Gastroesophageal sphincter (tissue), 3 donors: ENCODE results near the gene SQSTM1.

Source experiments
- POLR2A ChIP-seq, 2 donors: fragments of 450-650 bp; IDR thresholded peaks; one replicate each; pipeline ENCODE4 v1.6.1; 2017; ENCODE audit warnings: antibody characterized with exemption in 2 of 2, mild to moderate bottlenecking in 2 of 2, moderate library complexity in 1 of 2
- TF ChIP-seq, protein P1 (sequence below), 4 experiments: fragments of 200-600 bp in 2 of 4; fragments of 450-650 bp in 2 of 4; sonication (generic) in 1 of 4; IDR thresholded peaks; one replicate each; pipeline ENCODE4 v1.5.1; 2017 to 2019; ENCODE audit warnings: antibody characterized with exemption in 4 of 4, mild to moderate bottlenecking in 2 of 4, moderate library complexity in 2 of 4

DNA sequence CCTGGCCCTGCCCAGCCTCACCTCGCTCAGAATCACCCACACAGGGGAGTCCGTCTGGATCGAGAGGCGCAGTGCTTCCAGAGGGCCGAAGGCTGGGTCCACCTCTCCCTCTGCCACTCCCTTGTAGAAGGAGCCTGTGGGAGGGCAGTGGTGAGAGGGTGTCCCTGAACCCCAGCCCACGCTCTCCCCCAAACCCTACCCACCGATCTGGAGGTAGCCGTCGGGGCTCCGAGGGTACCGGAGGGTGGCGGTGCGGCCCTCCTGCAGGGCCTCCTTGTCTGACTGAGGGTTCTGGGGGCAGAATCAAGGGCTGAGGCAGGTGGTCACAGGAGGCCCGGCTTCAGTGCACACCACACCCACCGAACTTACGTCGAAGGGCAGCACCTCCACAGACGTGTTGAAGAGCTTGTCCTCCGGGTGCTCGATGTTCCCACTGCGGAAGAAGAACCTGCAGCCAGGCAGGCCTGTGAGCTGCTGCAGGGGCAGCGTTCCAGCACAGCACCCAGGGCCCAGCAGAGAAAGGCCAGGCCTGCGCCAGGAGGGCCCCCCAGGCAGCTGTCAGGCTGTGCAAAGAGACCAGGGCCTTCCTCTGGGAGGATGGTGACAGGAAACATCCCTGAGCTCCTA lies 22.4 kb upstream of the SQSTM1 start:
- no peak for TF ChIP-seq POLR2A (IDR thresholded peaks at IDR 0.05)
- TF ChIP-seq, protein P1, sequence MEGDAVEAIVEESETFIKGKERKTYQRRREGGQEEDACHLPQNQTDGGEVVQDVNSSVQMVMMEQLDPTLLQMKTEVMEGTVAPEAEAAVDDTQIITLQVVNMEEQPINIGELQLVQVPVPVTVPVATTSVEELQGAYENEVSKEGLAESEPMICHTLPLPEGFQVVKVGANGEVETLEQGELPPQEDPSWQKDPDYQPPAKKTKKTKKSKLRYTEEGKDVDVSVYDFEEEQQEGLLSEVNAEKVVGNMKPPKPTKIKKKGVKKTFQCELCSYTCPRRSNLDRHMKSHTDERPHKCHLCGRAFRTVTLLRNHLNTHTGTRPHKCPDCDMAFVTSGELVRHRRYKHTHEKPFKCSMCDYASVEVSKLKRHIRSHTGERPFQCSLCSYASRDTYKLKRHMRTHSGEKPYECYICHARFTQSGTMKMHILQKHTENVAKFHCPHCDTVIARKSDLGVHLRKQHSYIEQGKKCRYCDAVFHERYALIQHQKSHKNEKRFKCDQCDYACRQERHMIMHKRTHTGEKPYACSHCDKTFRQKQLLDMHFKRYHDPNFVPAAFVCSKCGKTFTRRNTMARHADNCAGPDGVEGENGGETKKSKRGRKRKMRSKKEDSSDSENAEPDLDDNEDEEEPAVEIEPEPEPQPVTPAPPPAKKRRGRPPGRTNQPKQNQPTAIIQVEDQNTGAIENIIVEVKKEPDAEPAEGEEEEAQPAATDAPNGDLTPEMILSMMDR (IDR thresholded peaks at IDR 0.05): no peak
